ENCODE results near the gene EDN2.

Gene EDN2

DNA sequence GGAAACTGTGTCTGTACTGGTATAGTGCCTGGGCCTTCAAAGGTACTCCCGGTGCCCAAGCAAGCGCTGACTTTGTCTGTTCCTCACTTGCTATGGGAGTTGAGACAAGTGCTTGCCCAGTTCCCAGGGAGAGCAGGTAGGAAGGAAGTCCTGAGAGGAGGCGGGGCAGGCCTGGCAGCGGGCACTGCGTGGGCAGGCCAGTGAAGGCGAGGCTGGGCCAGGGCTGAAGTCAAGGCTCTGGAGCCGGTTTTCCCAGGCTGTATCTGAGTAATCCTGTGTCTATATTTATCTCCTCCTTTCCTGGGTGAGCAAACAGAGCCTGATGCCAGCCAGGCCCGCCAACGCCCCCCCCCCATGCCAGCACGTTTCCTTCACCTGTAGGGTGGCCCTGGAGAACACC lies 15.9 kb upstream of the EDN2 start:
- H3K27ac Mint-ChIP-seq: no peak overlapping the region
- no peaks in the 10 kb centered on the region for H3K9me3 Mint-ChIP-seq
- peaks cover 11 to 15% of the 10 kb centered on the region in 2 donors for H3K27me3 Mint-ChIP-seq
- ATAC-seq (replicated peaks) (no peak), DNase-seq (no peak)
- peaks cover 0 to 2% of the 10 kb centered on the region in 2 donors for H3K4me1 Mint-ChIP-seq (ENCODE audit: low read depth in 2 of 2)
- H3K36me3 Mint-ChIP-seq (ENCODE audit: insufficient read depth): no peaks in the 10 kb centered on the region
- no peak overlapping the region for H3K4me3 Mint-ChIP-seq

DNA sequence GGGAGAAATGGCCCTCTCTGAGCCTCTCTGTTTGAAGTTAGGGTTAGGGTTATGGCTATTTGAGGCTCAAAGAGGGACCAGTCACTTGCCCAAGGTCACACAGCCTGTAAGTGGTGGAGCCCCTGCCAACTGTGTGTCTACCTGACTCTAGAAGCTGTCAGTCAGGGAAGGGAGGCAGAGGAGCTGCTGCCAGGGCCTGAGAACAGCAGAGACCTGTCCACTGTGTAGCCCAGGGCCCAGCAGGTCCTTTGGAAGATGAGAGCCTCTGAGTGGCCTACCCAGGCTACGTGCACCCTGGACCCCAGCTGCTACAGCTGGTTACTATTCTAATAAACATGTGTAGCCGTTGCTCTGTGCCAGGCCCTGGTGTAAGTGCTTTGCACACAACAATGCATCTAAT lies 15.1 kb upstream of the EDN2 start:
- no peak overlapping the region for H3K4me3 Mint-ChIP-seq
- no peak overlapping the region for H3K27ac Mint-ChIP-seq
- H3K4me1 Mint-ChIP-seq (ENCODE audit: low read depth in 2 of 2): peaks cover 0 to 2% of the 10 kb centered on the region in 2 donors
- no peaks in the 10 kb centered on the region for H3K9me3 Mint-ChIP-seq
- no peak for DNase-seq
- H3K27me3 Mint-ChIP-seq: peaks cover 19 to 23% of the 10 kb centered on the region in 2 donors
- ATAC-seq (replicated peaks): no peak
- no peaks in the 10 kb centered on the region for H3K36me3 Mint-ChIP-seq (ENCODE audit: insufficient read depth)

- no peak overlapping the region for H3K27ac Mint-ChIP-seq
- ATAC-seq (replicated peaks) (no peak), DNase-seq (no peak)
- H3K36me3 Mint-ChIP-seq (ENCODE audit: insufficient read depth): no peaks in the 10 kb centered on the region
- H3K27me3 Mint-ChIP-seq: peaks cover 21 to 27% of the 10 kb centered on the region in 2 donors
- H3K9me3 Mint-ChIP-seq: no peaks in the 10 kb centered on the region
- peaks cover 0 to 2% of the 10 kb centered on the region in 2 donors for H3K4me1 Mint-ChIP-seq (ENCODE audit: low read depth in 2 of 2)
- H3K4me3 Mint-ChIP-seq: no peak overlapping the region
These were observed 14.3 kb upstream of the EDN2 start for GRCh38 chr1:41498804-41499203.

DNA sequence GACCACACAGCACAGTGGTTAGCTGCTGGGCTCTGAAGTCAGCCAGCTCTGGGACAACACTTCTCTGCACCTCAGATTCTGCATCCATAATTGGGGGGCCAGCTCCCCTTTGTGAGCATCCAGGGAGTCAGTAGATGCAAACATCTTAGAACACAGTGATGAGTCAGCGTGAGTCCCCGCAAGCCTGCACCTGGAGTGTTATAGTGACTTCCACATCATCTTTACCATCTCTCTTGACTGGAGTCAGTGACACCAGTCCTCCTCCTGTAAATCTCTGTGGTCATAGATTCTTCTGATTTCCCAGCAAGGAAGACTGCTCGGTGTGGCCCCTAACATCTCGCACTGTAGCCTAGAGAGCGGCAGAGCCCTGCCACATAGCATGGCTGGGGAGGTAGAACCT lies 13.9 kb upstream of the EDN2 start:
- DNase-seq (no peak), ATAC-seq (replicated peaks) (no peak)
- Mint-ChIP-seq H3K9me3 (no peaks in the 10 kb centered on the region), H3K36me3 (ENCODE audit: insufficient read depth) (no peaks in the 10 kb centered on the region), H3K27me3 (peaks cover 21 to 27% of the 10 kb centered on the region in 2 donors), H3K4me3 (no peak overlapping the region), H3K4me1 (ENCODE audit: low read depth in 2 of 2) (peaks cover 0 to 2% of the 10 kb centered on the region in 2 donors), H3K27ac (no peak overlapping the region)

GRCh38 chr1:41497461-41498030 lies 13.1 kb upstream of the EDN2 start:
- Mint-ChIP-seq H3K36me3 (ENCODE audit: insufficient read depth) (no peaks in the 10 kb centered on the region), H3K4me1 (ENCODE audit: low read depth in 2 of 2) (peaks cover 0 to 2% of the 10 kb centered on the region in 2 donors), H3K4me3 (no peak overlapping the region), H3K9me3 (no peaks in the 10 kb centered on the region), H3K27ac (no peak overlapping the region), H3K27me3 (peaks cover 21 to 27% of the 10 kb centered on the region in 2 donors)
- DNase-seq (no peak), ATAC-seq (replicated peaks) (no peak)

- H3K27me3 Mint-ChIP-seq: peaks cover 21 to 27% of the 10 kb centered on the region in 2 donors
- H3K27ac Mint-ChIP-seq: no peak overlapping the region
- no peak for ATAC-seq (replicated peaks)
- no peak for DNase-seq
- H3K4me3 Mint-ChIP-seq: no peak overlapping the region
- H3K9me3 Mint-ChIP-seq: no peaks in the 10 kb centered on the region
- no peaks in the 10 kb centered on the region for H3K36me3 Mint-ChIP-seq (ENCODE audit: insufficient read depth)
- H3K4me1 Mint-ChIP-seq (ENCODE audit: low read depth in 2 of 2): peaks cover 0 to 2% of the 10 kb centered on the region in 2 donors
These were observed 12.6 kb upstream of the EDN2 start for GRCh38 chr1:41497056-41497440.

DNA sequence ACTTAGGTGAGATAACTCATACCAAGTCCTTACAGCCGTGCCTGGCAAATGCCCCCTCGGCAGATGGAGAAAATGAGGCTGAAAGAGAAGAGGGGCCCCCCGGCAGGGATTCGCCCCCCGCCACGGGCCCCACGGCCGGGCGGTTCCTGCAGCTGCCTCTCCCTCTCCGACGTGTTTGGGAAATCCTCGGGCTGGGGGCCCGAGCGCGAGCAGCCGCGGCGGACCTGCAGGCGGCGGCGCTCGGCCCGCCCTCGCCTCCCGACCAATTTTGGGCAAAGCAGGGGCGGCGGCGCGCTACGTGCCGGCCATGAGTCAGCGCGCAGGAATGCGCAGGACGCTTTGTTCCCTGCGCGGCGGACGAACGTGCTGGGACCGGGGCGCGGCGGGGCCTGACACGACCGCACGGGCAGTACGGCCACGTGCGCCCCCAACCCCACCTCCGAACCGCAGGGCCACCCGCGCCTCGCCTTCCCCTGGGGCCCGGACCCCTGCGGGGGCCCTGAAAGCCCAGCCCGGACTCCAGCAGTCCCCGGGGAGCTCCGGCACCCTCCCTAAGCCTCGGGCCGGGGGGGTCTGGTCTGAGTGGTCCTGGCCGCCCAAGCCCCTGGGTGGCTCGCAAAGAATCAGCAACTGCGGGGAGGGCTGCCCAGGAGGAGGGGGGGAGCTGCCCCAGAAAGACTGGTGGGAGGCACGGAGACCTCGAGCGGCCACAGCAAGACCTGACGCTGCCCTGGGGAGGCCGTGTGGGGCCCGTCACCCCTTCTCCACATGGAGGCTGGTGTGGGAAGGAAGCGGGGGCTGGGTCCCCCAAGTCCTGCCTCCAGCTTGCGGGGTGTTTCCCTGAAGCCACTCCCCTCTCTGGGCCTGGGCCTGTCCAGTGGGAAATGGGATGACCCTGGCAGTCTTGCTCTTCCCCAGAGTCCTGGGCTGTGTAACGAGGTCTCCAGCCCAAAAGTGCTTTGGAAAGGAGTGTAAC lies 11.9 kb upstream of the EDN2 start:
- Mint-ChIP-seq H3K27me3 (peaks cover 21 to 27% of the 10 kb centered on the region in 2 donors), H3K4me3 (peak overlapping the region; percentile 40 to 56), H3K9me3 (no peaks in the 10 kb centered on the region), H3K27ac (no peak overlapping the region), H3K36me3 (ENCODE audit: insufficient read depth) (no peaks in the 10 kb centered on the region), H3K4me1 (ENCODE audit: low read depth in 2 of 2) (peaks cover 0 to 2% of the 10 kb centered on the region in 2 donors)
- no peak for DNase-seq
- ATAC-seq (replicated peaks): no peak

- no peak for DNase-seq
- H3K9me3 Mint-ChIP-seq: no peaks in the 10 kb centered on the region
- no peaks in the 10 kb centered on the region for H3K36me3 Mint-ChIP-seq (ENCODE audit: insufficient read depth)
- no peak overlapping the region for H3K27ac Mint-ChIP-seq
- no peak for ATAC-seq (replicated peaks)
- peak overlapping the region; percentile 40 to 56 for H3K4me3 Mint-ChIP-seq
- peaks cover 21 to 27% of the 10 kb centered on the region in 2 donors for H3K27me3 Mint-ChIP-seq
- H3K4me1 Mint-ChIP-seq (ENCODE audit: low read depth in 2 of 2): peaks cover 0 to 2% of the 10 kb centered on the region in 2 donors
These were observed 10.9 kb upstream of the EDN2 start for GRCh38 chr1:41495210-41495948.

DNA sequence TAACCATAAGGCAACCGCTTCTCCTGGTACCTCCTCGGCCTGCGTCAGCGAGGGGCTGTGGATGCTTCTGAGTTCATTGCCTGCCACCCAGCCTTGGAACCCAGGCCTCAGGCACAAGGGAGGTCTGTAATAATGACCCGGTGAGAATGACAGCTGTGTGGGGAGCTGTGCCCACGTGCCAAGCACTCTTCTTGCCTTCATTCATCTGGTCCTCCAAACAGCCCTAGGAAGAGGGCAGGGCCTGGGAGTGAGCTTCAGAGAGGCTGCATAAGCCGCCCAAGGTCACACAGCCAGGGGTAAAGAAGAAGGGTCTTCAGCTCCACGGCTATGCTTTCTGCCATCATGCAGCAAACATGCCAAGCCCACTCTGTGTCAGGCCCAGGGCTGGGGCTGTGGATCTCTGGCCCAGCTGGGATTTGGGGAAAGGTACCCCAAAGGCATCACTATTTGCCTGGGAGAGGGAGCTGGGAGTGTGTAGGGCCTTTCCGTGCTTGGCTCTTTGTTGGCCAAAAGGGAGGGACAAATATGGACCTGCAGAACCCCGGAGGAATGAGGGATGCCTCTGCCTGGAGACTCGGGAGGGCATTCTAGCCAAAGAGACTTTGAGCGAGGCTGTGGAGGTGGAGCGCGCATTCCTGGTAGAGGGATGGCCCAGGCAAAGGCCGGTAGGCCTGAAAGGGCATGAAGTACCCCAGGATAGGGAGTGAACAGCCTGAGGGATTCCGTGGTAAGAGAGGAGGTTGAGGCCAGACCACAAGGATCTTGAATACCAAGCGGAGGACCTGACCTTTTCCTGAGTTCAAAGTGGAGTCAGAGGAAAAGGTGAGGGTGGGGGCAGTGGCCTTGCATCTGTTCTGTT lies 10.1 kb upstream of the EDN2 start:
- no peak overlapping the region for H3K4me3 Mint-ChIP-seq
- H3K9me3 Mint-ChIP-seq: no peaks in the 10 kb centered on the region
- DNase-seq: no peak
- no peaks in the 10 kb centered on the region for H3K36me3 Mint-ChIP-seq (ENCODE audit: insufficient read depth)
- peaks cover 27 to 35% of the 10 kb centered on the region in 2 donors for H3K27me3 Mint-ChIP-seq
- H3K4me1 Mint-ChIP-seq (ENCODE audit: low read depth in 2 of 2): peaks cover 0 to 2% of the 10 kb centered on the region in 2 donors
- no peak overlapping the region for H3K27ac Mint-ChIP-seq
- ATAC-seq (replicated peaks): no peak

GRCh38 chr1:41493626-41494350 lies 9.3 kb upstream of the EDN2 start:
- Mint-ChIP-seq H3K4me3 (no peak overlapping the region), H3K36me3 (ENCODE audit: insufficient read depth) (peaks cover 3% of the 10 kb centered on the region), H3K4me1 (ENCODE audit: low read depth in 2 of 2) (peaks cover 0 to 2% of the 10 kb centered on the region in 2 donors), H3K27me3 (peaks cover 31 to 42% of the 10 kb centered on the region in 2 donors), H3K27ac (no peak overlapping the region), H3K9me3 (peaks cover 0 to 2% of the 10 kb centered on the region in 2 donors)
- DNase-seq (no peak), ATAC-seq (replicated peaks) (no peak)

DNA sequence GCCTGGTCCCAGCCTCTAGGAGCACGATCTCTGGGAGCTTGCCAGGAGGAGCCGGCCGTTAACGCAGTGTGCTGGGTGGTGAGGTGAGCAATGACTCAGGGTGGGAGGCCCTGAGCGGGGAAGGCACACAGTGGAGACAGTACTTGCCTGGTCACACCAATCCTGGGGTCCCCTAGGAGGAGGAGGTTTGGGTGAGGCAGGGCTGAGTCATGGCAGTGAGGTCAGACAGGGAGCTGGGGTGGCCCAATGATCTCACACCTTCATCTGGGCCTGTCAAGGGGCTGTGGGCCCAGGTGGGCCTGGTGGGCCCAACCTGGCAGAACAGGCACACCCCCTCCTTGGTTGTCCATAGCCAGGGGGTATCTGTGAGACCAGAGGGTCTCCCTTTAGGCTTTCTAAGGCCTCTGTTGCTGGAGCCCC lies 8.6 kb upstream of the EDN2 start:
- no peak for DNase-seq
- H3K36me3 Mint-ChIP-seq (ENCODE audit: insufficient read depth): peaks cover 3% of the 10 kb centered on the region
- H3K27ac Mint-ChIP-seq: no peak overlapping the region
- peaks cover 31 to 42% of the 10 kb centered on the region in 2 donors for H3K27me3 Mint-ChIP-seq
- no peak overlapping the region for H3K4me3 Mint-ChIP-seq
- ATAC-seq (replicated peaks): no peak
- H3K9me3 Mint-ChIP-seq: peaks cover 0 to 2% of the 10 kb centered on the region in 2 donors
- peaks cover 0 to 2% of the 10 kb centered on the region in 2 donors for H3K4me1 Mint-ChIP-seq (ENCODE audit: low read depth in 2 of 2)

GRCh38 chr1:41492341-41492848 lies 7.9 kb upstream of the EDN2 start:
- peaks cover 0 to 2% of the 10 kb centered on the region in 2 donors for H3K4me1 Mint-ChIP-seq (ENCODE audit: low read depth in 2 of 2)
- H3K27me3 Mint-ChIP-seq: peaks cover 31 to 41% of the 10 kb centered on the region in 2 donors
- peaks cover 0 to 2% of the 10 kb centered on the region in 2 donors for H3K9me3 Mint-ChIP-seq
- DNase-seq: peak in 2 of 3 experiments; percentile 12 to 25
- ATAC-seq (replicated peaks): no peak
- no peak overlapping the region for H3K27ac Mint-ChIP-seq
- H3K36me3 Mint-ChIP-seq (ENCODE audit: insufficient read depth): peaks cover 3% of the 10 kb centered on the region
- no peak overlapping the region for H3K4me3 Mint-ChIP-seq
